ENCODE measurements around the gene CPED1. TPM values are rescaled to one million over a fixed set of nuclear protein-coding genes. Genes with fewer than 3 reads are reported as not detected.

The CPED1 gene
- total and polyA plus RNA-seq, 10 of the 15 experiments (the other 5 are each of a cell fraction or from before 2014, with no cell fraction given), result 0.01 to 0.77 (median 0.10) TPM; not detected in 1

- TF ChIP-seq ZNF24 (IDR thresholded peaks at IDR 0.05) (0 out of 2 replicates have a peak, but pooled peaks have one; percentile 33), FOS (IDR thresholded peaks at IDR 0.05; ENCODE audit: borderline replicate concordance, extremely low read depth, insufficient read length) (no peak), E4F1 (IDR thresholded peaks at IDR 0.05; ENCODE audit: borderline replicate concordance, partially characterized antibody) (no peak), PKNOX1 (IDR thresholded peaks at IDR 0.05) (no peak), SMARCA5 (IDR thresholded peaks at IDR 0.05) (no peak), SP1 (IDR thresholded peaks at IDR 0.05; ENCODE audit: low read depth, low read length) (no peak), E2F4 (IDR thresholded peaks at IDR 0.05; ENCODE audit: low read depth, low read length) (no peak), SRF (IDR thresholded peaks at IDR 0.05; ENCODE audit: low read depth in 2 of 2, low read length in 2 of 2) (no peak), E2F8 (IDR thresholded peaks at IDR 0.05; ENCODE audit: low read depth, partially characterized antibody) (no peak), ZBTB11 (CRISPR knock-in tag; IDR thresholded peaks at IDR 0.05) (no peak), BACH1 (IDR thresholded peaks at IDR 0.05; ENCODE audit: borderline replicate concordance) (peak; percentile 47; the same call in 1 of the 2 replicates), RUNX3 (IDR thresholded peaks at IDR 0.05; ENCODE audit: low read length) (peak; percentile 43), BHLHE40 (IDR thresholded peaks at IDR 0.05; ENCODE audit: borderline replicate concordance in 1 of 2, low read depth in 2 of 2, low read length in 1 of 2) (peak in 1 of 2 experiments; percentile 39; a peak in 1 of 4 replicates), EED (IDR thresholded peaks at IDR 0.05; ENCODE audit: low read depth) (no peak), BMI1 (IDR thresholded peaks at IDR 0.05; ENCODE audit: borderline replicate concordance) (no peak), KDM1A (IDR thresholded peaks at IDR 0.05; ENCODE audit: borderline replicate concordance) (no peak), TCF3 (IDR thresholded peaks at IDR 0.05; ENCODE audit: borderline replicate concordance, insufficient read depth, low read depth, low read length) (no peak), STAT3 (IDR thresholded peaks at IDR 0.05; ENCODE audit: low read depth, low read length) (no peak)
Observed at GRCh38 chr7:121302214-121302745, 313.8 kb downstream of the CPED1 start (continued).
